Muscle of leg (tissue), 11 donors: ENCODE data around the gene ARMH3. TPM values are rescaled to one million over a fixed set of nuclear protein-coding genes. Genes with fewer than 3 reads are reported as not detected.

Experiments
- DNase-seq: peaks from one replicate; pipeline ENCODE4 v3.0.0; 2013
- H3K27ac ChIP-seq: one replicate; pipeline ENCODE4 v1.5.1; 2013; ENCODE audit warnings: mild to moderate bottlenecking, low read length, control low read depth
- H3K27me3 ChIP-seq: one replicate; pipeline ENCODE4 v1.6.1; 2013; ENCODE audit warnings: low read length; ENCODE audit not compliant: control insufficient read depth, insufficient read depth
- H3K36me3 ChIP-seq: one replicate; pipeline ENCODE4 v1.6.1; 2013; ENCODE audit warnings: low read length; ENCODE audit not compliant: control insufficient read depth, insufficient read depth
- H3K4me1 ChIP-seq: one replicate; pipeline ENCODE4 v1.6.1; 2013; ENCODE audit warnings: low read length; ENCODE audit not compliant: control insufficient read depth, insufficient read depth
- H3K4me3 ChIP-seq: one replicate; pipeline ENCODE4 v1.5.1; 2013; ENCODE audit warnings: low read length, control low read depth
- H3K9me3 ChIP-seq: replicated peaks from 2 replicates; pipeline ENCODE4 v1.6.1; 2013; ENCODE audit warnings: low read depth, low read length; ENCODE audit not compliant: control insufficient read depth
- WGBS: methylation state at CpG from one replicate; pipeline ENCODE4 v1.1.5; 2013; ENCODE audit warnings: missing lambda C conversion rate; ENCODE audit not compliant: insufficient coverage; 5-methylcytosine and 5-hydroxymethylcytosine counted together
- polyA plus RNA-seq, 8 donors: library from polyadenylated mRNA; unstranded; fragments of 120-200 nt; gene quantifications; one replicate each; pipeline versions ENCODE4 v1.2.1 to v1.2.3, GENCODE V29; 2013; ENCODE audit warnings: inconsistent platforms in 1 of 8, low replicate concordance in 1 of 8; ENCODE audit not compliant: insufficient read length in 8 of 8, insufficient read depth in 1 of 8
- total RNA-seq: library from RNA; stranded (reverse); fragments of 120-200 nt; gene quantifications from one replicate; pipeline ENCODE4 v1.2.4, GENCODE V29; 2013

ARMH3 gene
- total and polyA plus RNA-seq, 9 donors: 7.1 to 17.0 (median 12.7) TPM

- Histone ChIP-seq H3K27ac (no peak overlapping the region), H3K9me3 (no peaks in the 10 kb centered on the region), H3K36me3 (peaks cover 17% of the 10 kb centered on the region), H3K27me3 (no peaks in the 10 kb centered on the region), H3K4me3 (no peak overlapping the region), H3K4me1 (peaks cover 17% of the 10 kb centered on the region)
- DNase-seq: no peak
- WGBS: 60% methylated on average over 1 of the region's 3 CpGs
Observed at GRCh38 chr10:101845893-101846292, 210.1 kb downstream of the ARMH3 start.

- Histone ChIP-seq H3K27ac (no peak within 1 kb of the TSS), H3K9me3 (no peaks in the 10 kb centered on the region), H3K4me1 (peaks cover 30% of the 10 kb centered on the region), H3K36me3 (peaks cover 17% of the 10 kb centered on the region), H3K27me3 (peaks cover 4% of the 10 kb centered on the region), H3K4me3 (no peak within 1 kb of the TSS)
- no peak for DNase-seq
- 17% methylated on average over 40 of the region's 60 CpGs for WGBS
Observed at GRCh38 chr10:101843032-101844021, 212.6 kb downstream of the ARMH3 start, which contains the start of gene KCNIP2. Gene KCNIP2, minus strand, starts transcription at chr10:101843800. Its CDS starts 232 bp downstream, at chr10:101843568.

GRCh38 chr10:101841826-101842225 lies 214.1 kb downstream of the ARMH3 start:
- Histone ChIP-seq H3K36me3 (peaks cover 9% of the 10 kb centered on the region), H3K9me3 (no peaks in the 10 kb centered on the region), H3K4me3 (no peak overlapping the region), H3K4me1 (peaks cover 36% of the 10 kb centered on the region), H3K27ac (no peak overlapping the region), H3K27me3 (peaks cover 4% of the 10 kb centered on the region)
- DNase-seq: no peak

GRCh38 chr10:101840741-101841453 lies 215.1 kb downstream of the ARMH3 start:
- peak; percentile 94 for DNase-seq
- Histone ChIP-seq H3K4me3 (peak overlapping the region; percentile 12), H3K9me3 (no peaks in the 10 kb centered on the region), H3K36me3 (peaks cover 5% of the 10 kb centered on the region), H3K27me3 (peaks cover 4% of the 10 kb centered on the region), H3K4me1 (peaks cover 37% of the 10 kb centered on the region), H3K27ac (no peak overlapping the region)
- WGBS: under 1% methylated on average over 32 of the region's 46 CpGs

GRCh38 chr10:101840102-101840684 lies 215.8 kb downstream of the ARMH3 start:
- H3K27ac ChIP-seq: no peak overlapping the region
- peaks cover 43% of the 10 kb centered on the region for H3K4me1 ChIP-seq
- WGBS: no CpG with 5 or more reads among the region's 19 CpGs
- no peaks in the 10 kb centered on the region for H3K36me3 ChIP-seq
- H3K9me3 ChIP-seq: no peaks in the 10 kb centered on the region
- H3K4me3 ChIP-seq: no peak overlapping the region
- peaks cover 4% of the 10 kb centered on the region for H3K27me3 ChIP-seq
- DNase-seq: no peak

GRCh38 chr10:101839416-101840063 lies 216.4 kb downstream of the ARMH3 start:
- H3K4me3 ChIP-seq: no peak overlapping the region
- DNase-seq: no peak
- peaks cover 44% of the 10 kb centered on the region for H3K4me1 ChIP-seq
- H3K27ac ChIP-seq: no peak overlapping the region
- H3K36me3 ChIP-seq: no peaks in the 10 kb centered on the region
- 8% methylated on average over 29 of the region's 36 CpGs for WGBS
- H3K27me3 ChIP-seq: peaks cover 4% of the 10 kb centered on the region
- H3K9me3 ChIP-seq: no peaks in the 10 kb centered on the region

GRCh38 chr10:101839002-101839401 lies 217.0 kb downstream of the ARMH3 start:
- Histone ChIP-seq H3K4me3 (no peak overlapping the region), H3K9me3 (no peaks in the 10 kb centered on the region), H3K4me1 (peaks cover 44% of the 10 kb centered on the region), H3K27me3 (peaks cover 4% of the 10 kb centered on the region), H3K27ac (peak overlapping the region; percentile 65), H3K36me3 (no peaks in the 10 kb centered on the region)
- no peak for DNase-seq
- 100% methylated on average over 1 of the region's 1 CpG for WGBS

GRCh38 chr10:101838416-101838970 lies 217.5 kb downstream of the ARMH3 start:
- no peak for DNase-seq
- Histone ChIP-seq H3K27ac (peak overlapping the region; percentile 65), H3K4me1 (peaks cover 44% of the 10 kb centered on the region), H3K27me3 (peaks cover 4% of the 10 kb centered on the region), H3K36me3 (no peaks in the 10 kb centered on the region), H3K4me3 (no peak overlapping the region), H3K9me3 (no peaks in the 10 kb centered on the region)
- 58% methylated on average over 5 of the region's 6 CpGs for WGBS

- WGBS: 83% methylated on average over 1 of the region's 2 CpGs
- DNase-seq: no peak
- H3K4me1 ChIP-seq: peaks cover 45% of the 10 kb centered on the region
- H3K9me3 ChIP-seq: no peaks in the 10 kb centered on the region
- H3K27me3 ChIP-seq: peaks cover 4% of the 10 kb centered on the region
- no peak overlapping the region for H3K4me3 ChIP-seq
- no peaks in the 10 kb centered on the region for H3K36me3 ChIP-seq
- H3K27ac ChIP-seq: peak overlapping the region; percentile 7
Observed at GRCh38 chr10:101837748-101838147, 218.2 kb downstream of the ARMH3 start.
